Subcutaneous adipose tissue (tissue), 4 donors: ENCODE data around the gene COL18A1. TPM values are rescaled to one million over a fixed set of nuclear protein-coding genes. Genes with fewer than 3 reads are reported as not detected.

ENCODE experiments used
- CTCF ChIP-seq: fragments of 450-650 bp; IDR thresholded peaks from one replicate; pipeline ENCODE4 v1.5.1; 2016; ENCODE audit warnings: low read depth, mild to moderate bottlenecking, control low read depth, antibody characterized with exemption, moderate library complexity
- total RNA-seq, 4 donors: library from RNA; depleted of rRNA; stranded (reverse); fragments of >200 nt; gene quantifications; one replicate each; pipeline ENCODE4 v1.1.0, GENCODE V29; 2016

The COL18A1 gene
- total RNA-seq, 4 donors from 2014 or later = 33.4 to 102 (median 66.7) TPM

DNA sequence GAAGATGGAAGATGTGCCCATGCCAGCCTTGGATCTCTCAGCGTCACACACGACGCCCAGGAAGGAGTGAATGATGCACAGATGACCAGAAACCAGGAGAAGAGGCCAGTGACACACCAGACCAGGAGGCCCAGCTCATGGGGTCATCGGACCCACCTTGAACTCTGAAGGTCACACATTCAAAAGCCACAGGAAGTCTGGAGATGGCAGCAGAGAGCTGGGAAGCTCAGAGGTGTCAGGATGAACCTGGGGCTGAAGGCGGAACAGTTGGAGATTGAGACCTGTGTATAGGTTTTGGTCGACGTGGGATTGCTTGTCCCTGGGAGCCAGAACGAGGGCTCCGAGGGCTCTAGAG is 93.7 kb downstream of the COL18A1 start:
- no peak for TF ChIP-seq CTCF

GRCh38 chr21:45499201-45499750 is 94.3 kb downstream of the COL18A1 start:
- no peak for TF ChIP-seq CTCF

- TF ChIP-seq CTCF = no peak
These were observed 95.1 kb downstream of the COL18A1 start for GRCh38 chr21:45499970-45500577.

DNA sequence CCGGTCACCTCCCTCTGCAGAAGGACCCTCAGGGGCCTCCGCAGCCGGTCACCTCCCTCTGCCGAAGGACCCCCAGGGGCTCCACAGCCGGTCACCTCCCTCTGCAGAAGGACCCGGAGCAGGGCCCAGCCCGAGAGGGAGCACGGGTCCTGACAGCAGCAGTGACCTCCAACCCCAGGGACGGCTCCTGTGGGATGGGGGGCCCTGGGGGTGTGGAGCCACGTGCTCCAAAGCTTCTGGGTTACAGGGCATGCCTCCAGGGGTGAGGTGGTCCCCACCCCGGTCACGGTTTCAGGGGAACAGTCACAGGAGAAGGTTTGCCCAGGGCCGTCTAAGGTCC is 97.0 kb downstream of the COL18A1 start:
- TF ChIP-seq CTCF = no peak

GRCh38 chr21:45502600-45502999 is 97.6 kb downstream of the COL18A1 start:
- no peak for TF ChIP-seq CTCF

DNA sequence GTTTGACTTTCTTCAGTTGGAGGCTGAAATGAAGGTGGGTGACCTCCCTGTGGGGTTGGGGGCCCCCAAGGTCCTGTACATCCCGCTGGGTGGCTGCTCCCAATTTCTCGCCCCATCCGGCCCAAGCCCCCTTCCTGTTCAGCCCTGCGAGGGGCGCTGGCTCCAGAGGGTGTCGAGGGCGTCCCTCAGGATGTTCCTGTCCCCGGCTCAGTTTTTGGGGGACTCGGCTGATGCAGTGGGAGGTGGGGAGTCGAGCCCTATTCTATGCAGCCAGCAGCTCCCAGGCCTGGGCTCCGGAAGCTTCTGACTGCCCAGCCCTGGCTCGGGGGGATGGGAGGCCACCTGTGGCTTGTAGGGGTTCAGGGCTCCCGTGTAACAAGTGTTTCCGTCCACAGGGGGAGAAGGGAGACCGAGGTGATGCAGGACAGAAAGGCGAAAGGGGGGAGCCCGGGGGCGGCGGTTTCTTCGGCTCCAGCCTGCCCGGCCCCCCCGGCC is 99.1 kb downstream of the COL18A1 start:
- TF ChIP-seq CTCF = no peak

GRCh38 chr21:45504516-45505415 is 99.8 kb downstream of the COL18A1 start:
- TF ChIP-seq CTCF = no peak
